NCI-H82 treated with DMSO at 0.1 percent for 48 hours (cell line): ENCODE results near the gene CAPN3.
"Not testable (repeated sequence)": the region's sequence is repeated elsewhere in the genome, so short reads cannot be mapped to it uniquely, and the experiment has no call there.

ENCODE experiments used
- DNase-seq: peaks from one replicate; lab custom pipeline; 2025; ENCODE audit not compliant: unreplicated experiment; lab: John Stamatoyannopoulos, UW

CAPN3 gene

DNA sequence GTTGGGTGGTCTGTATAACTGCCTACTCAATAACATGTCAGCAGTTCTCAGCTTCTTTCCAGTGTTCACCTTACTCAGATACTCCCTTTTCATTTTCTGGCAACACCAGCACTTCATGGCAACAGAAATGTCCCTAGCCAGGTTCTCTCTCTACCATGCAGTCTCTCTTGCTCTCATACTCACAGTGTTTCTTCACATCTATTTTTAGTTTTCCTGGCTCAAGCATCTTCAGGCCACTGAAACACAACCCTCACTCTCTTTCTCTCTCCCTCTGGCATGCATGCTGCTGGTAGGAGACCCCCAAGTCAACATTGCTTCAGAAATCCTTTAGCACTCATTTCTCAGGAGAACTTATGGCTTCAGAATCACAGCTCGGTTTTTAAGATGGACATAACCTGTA, at the start of gene CAPN3:
CAPN3 (plus strand) TSS at position 253 of the 400 bp plus-strand sequence. CDS start 305 bp downstream, outside the sequence.
- DNase-seq = no peak

DNA sequence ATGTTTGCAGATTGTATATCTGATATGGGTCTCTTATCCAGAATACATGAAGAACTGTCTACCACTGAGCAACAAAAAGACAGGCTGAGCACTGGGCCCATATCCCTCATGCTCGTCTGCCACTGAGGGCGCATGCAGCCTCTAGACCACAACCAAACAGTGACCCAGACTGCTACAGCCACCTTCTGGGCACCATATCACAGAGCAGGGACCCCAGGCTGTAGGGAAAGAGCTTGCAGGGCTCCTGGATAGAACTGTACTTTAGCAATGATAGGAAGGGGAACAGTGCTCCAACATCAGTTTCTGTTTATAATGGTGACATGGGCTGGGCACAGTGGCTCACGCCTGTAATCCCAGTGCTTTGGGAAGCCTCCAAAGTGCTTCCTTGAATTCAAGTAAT, 45.8 kb upstream of the CAPN3 start:
- no peak for DNase-seq

DNA sequence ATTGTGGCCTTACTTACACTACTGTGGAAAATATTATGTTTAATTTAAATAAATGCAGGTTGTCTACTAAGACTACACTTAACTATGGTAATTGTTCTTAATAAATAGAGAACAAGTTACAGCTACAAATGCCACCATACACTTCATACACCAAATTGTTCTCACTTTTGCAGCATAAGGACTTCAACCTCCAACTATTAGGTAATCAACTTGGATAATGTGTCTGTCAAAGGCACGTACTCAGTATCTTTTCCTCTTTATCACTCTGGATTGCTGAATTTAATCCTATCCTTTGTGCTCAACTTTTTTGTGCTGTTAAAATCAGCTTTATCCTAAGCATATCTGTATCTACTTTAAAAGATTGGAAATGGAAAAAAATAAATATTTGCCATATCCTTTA, 44.5 kb upstream of the CAPN3 start:
- DNase-seq = no peak

- DNase-seq = peak; percentile 84
These were observed 43.8 kb upstream of the CAPN3 start for GRCh38 chr15:42315521-42315920.

DNA sequence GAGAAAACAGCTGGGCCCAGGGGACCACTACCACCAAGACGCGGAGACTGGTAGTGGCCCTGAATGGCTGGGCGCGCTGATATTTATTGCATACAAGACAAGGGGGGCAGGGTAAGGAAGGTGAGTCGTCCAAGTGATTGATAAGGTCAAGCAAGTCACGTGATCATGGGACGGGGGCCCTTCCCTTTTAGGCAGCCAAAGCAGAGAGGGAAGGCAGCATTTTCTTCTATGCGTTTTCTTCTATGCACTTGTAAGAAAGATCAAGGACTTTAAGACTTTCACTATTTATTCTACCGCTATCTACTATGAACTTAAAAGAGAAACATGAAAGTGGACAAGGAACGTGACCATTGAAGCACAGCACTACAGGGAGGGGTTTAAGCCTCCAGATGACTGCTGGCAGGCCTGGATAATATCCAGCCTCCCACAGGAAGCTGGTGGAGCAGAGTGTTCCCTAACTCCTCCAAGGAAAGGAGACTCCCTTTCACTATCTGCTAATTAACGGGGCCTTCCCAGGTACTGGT, 43.0 kb upstream of the CAPN3 start:
- not testable (repeated sequence) for DNase-seq

DNA sequence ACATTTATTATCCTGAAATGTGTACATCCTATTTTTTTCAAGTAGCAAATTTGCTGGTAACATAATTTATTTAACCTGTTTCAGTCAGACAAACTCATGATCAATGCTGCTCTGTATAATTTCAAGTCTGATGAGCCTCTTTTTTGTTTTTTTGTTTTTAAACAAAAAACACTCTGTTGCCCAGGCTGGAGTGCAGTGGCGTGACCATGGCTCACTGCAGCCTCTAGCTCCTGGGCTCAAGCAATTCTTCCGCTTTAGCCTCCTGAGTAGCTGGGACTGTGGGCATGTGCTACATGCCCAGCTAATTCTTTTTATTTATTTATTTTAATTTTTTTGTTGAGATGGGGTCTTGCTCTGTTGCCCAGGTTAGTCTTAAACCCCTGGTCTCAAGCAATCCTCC, 40.1 kb upstream of the CAPN3 start:
- DNase-seq = no peak

GRCh38 chr15:42324308-42324707, 35.0 kb upstream of the CAPN3 start:
- no peak for DNase-seq

GRCh38 chr15:42329161-42329560, 30.1 kb upstream of the CAPN3 start:
- DNase-seq = no peak

- no peak for DNase-seq
These were observed 29.3 kb upstream of the CAPN3 start for GRCh38 chr15:42329992-42330391.

DNA sequence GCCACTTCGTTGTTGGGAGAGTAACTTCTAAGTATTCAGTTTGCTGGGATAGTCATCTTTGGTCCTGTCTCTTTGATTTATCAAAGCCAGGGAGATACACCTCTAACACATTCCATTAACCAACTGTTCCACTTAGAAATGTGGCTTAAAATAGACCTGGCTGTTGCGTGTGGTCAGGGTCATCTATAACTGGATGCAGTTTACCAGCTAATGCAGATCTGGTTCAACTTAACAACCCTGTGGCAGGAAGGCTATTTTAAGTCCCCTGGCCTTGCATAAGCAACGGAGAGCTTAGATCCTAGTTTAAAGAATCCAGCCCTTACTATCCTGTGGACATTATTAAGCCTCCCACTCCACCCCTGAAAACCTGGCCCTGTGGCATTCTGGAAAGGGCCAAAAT, 28.1 kb upstream of the CAPN3 start:
- DNase-seq = no peak

DNA sequence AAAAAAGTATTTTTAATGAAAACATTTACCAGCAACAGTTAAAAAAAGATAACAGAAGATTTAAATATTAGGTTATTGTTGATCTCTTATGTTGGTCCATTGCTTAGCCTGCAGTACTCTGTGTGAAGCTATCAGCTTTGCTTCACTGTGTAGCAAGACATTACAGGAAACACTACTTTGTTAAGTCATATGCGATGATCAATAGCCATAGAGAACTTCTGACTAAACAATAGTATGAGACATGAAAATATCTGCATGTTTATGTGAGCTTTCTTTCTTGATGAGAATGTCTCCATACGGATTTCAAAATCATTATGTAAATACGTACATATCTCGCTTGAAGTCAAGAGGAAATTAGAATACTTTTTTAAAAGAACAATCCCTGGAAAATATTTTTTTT, 27.0 kb upstream of the CAPN3 start:
- no peak for DNase-seq

DNA sequence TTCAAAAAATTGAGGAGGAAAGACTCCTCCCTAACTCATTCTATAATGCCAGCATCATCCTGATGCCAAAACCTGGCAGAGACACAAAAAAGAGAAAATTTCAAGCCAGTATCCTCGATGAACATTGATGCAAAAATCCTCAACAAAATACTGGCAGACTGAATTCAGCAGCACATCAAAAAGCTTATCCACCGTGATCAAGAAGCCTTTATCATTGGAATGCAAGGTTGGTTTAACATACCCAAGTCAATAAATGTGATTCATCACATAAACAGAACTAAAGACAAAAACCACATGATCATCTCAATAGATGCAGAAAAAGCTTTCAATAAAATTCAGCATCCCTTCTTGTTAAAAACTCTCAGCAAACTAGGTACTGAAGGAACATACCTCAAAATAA, 24.2 kb upstream of the CAPN3 start:
- no peak for DNase-seq

- DNase-seq = not testable (repeated sequence)
These were observed 22.7 kb upstream of the CAPN3 start for GRCh38 chr15:42336650-42337049.

DNA sequence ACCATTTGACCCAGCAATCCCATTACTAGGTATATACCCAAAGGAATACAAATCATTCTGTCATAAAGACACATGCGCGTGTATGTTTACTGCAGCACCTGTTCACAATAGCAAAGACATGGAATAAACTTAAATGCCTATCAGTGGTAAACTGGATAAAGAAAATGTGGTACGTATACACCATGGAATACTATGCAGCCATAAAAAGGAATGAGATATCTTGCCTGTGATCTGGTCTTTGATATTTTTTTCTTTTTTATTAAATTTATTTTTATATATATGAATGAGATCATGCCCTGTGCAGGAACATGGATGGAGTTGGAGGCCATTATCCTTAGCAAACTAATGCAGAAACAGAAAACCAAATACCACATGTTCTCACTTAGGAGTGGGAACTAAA, 22.2 kb upstream of the CAPN3 start:
- DNase-seq = not testable (repeated sequence)

DNA sequence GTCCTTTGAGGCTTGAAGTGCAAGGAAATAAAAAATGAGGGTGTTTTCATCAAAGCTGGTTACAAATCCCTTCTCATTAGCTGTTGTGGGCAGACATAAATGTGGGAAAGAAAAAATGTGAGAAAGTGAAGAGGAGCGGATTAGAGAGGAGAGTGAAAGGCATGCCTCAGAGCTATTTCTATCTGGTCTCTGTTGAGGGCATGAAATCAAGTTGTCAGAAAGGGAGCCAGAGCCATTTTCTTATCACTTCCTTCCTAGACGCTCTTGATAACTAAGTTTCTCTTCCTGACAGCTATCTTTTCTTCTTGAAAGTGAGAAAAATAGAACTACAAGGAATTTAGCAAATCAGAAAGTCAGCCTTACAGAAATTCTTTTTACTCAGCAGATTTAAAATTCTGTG, 20.8 kb upstream of the CAPN3 start:
- DNase-seq = no peak

GRCh38 chr15:42343596-42344232, 15.6 kb upstream of the CAPN3 start:
- no peak for DNase-seq

DNA sequence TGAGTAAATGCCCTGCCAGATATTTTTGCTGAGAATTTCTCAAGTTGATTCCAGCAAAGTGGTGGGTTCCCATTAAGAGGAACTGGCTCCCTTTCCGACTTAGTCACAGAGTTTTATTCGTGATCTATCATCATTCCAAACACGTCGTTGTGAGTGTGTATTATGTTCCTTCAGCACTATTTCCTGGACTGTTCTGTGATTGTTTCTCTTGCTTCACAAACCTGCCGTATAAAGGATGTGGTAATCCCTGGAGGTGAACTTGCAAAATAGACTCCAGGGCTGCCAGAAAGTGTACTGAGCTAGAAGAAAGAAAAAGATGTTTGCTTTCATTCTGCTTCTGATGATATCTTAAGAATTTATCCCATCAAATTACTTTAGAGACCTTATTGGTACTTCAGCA, 14.5 kb upstream of the CAPN3 start:
- DNase-seq = no peak

DNA sequence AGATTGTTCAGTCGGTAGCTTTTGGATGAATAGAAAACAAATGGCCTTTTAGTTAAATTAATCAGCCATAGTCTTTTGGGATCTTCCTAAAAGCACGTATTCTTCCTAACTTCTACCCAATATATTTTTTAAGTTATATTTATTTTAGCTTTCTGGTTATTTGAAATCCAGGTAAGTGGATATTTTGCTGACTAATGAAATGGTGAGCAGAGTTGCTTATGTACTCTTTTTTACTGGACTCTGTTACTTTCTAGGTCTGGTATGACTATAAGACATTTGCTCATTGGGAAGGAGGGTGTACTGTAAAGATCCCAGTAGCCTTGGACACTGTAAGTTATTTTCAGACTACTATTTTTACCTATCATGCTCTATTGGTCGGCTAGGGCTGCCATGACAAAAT, 13.8 kb upstream of the CAPN3 start:
- no peak for DNase-seq

GRCh38 chr15:42348083-42348482, 11.2 kb upstream of the CAPN3 start:
- no peak for DNase-seq

DNA sequence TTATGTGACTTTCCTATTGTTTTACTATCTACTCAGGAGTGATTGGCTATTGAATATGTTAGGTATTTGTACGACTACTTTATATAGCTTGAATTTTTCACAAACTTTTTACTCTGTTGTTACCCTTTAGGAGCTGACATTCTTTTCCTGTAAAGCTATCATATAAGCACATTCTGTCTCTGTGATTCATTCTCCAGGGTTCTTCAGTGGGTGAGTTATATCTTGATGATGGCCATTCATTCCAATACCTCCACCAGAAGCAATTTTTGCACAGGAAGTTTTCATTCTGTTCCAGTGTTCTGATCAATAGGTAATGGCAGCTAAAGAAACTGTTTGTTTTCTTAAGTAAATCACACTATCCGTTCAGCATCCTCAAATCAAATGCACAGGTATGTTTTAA, 10.1 kb upstream of the CAPN3 start:
- DNase-seq = no peak

DNA sequence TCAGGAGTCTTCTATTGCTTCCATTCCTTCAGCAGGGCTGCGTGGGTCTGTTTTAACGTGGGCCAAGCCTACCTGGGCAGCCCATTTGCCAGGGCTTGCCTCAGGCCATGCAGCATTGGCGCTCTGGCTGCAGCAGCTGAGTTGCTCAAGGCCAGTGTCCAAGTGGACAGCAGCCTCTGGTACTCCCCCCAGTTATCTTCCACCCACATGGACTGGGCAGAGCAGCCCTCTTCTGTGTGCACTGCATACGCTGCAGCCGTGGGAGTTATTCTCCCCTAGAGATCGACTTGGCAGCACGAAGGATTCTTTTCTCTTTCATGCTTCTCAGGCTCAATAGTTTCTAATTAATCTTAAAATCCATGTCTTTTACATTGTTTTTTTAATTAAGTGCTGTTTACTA, 6.9 kb upstream of the CAPN3 start:
- DNase-seq = no peak

GRCh38 chr15:42353061-42353460, 6.2 kb upstream of the CAPN3 start:
- no peak for DNase-seq

GRCh38 chr15:42354824-42355223, 4.5 kb upstream of the CAPN3 start:
- DNase-seq = no peak
